Transverse colon (tissue), 4 donors: ENCODE data around the gene APOL4. TPM values are rescaled to one million over a fixed set of nuclear protein-coding genes. Genes with fewer than 3 reads are reported as not detected.

Experiments
- DNase-seq: peaks from one replicate; pipeline ENCODE4 v3.0.0-alpha.2; 2019
- H3K27ac ChIP-seq, 4 donors: fragments of 200-600 bp; sonication (generic); 2 replicates each; pipeline ENCODE4 v1.5.1; 2016 to 2018; ENCODE audit warnings: inconsistent platforms in 4 of 4
- H3K27me3 ChIP-seq: fragments of 200-600 bp; sonication (generic); 2 replicates; pipeline ENCODE4 v1.5.1; 2017; ENCODE audit warnings: inconsistent platforms
- H3K36me3 ChIP-seq, 4 donors: fragments of 200-600 bp; sonication (generic); 2 replicates each; pipeline ENCODE4 v1.5.1; 2017 to 2019; ENCODE audit warnings: inconsistent platforms in 4 of 4
- H3K4me1 ChIP-seq, 4 donors: fragments of 200-600 bp; sonication (generic); 2 replicates each; pipeline ENCODE4 v1.5.1; 2017 to 2020; ENCODE audit warnings: inconsistent platforms in 4 of 4
- H3K4me3 ChIP-seq, 4 donors: fragments of 200-600 bp; sonication (generic); 1 replicate in 1 of 4; 2 replicates in 3 of 4; pipeline versions ENCODE4 v1.5.1 to v1.6.1; 2017 to 2019; ENCODE audit warnings: inconsistent platforms in 4 of 4
- H3K9me3 ChIP-seq, 2 donors: fragments of 200-600 bp; sonication (generic); 2 replicates each; pipeline ENCODE4 v1.5.1; 2017 to 2019; ENCODE audit warnings: inconsistent platforms in 2 of 2
- EP300 ChIP-seq: sonication (generic); formaldehyde crosslinking; IDR thresholded peaks from one replicate; pipeline ENCODE4 v1.6.1; 2017; ENCODE audit warnings: antibody characterized with exemption, low read depth
- POLR2A ChIP-seq: fragments of 450-650 bp; IDR thresholded peaks from one replicate; pipeline ENCODE4 v1.6.1; 2016; ENCODE audit warnings: antibody characterized with exemption, mild to moderate bottlenecking, moderate library complexity
- POLR2AphosphoS5 ChIP-seq, 3 donors: sonication (generic); formaldehyde crosslinking; IDR thresholded peaks; one replicate each; pipeline ENCODE4 v1.6.1; 2016; ENCODE audit warnings: antibody characterized with exemption in 3 of 3
- WGBS, 2 donors: methylation state at CpG; one replicate each; pipeline ENCODE4 v1.1.5; 2018; ENCODE audit warnings: low coverage in 1 of 2; 5-methylcytosine and 5-hydroxymethylcytosine counted together
- in situ Hi-C, 4 donors: fragments of 200-750 bp; cut with MboI; loops; one replicate each; pipeline versions ENCODE4 v1.15.0 to v1.15.1; 2017; ENCODE audit warnings: low sequenced_read_pairs in 3 of 4, low pct_ligation_motif_present in 1 of 4, low pct_unique_long_range_greater_than_20kb in 1 of 4
- intact Hi-C: fragments of 100-400 bp; cut with DNase I; formaldehyde crosslinking; loops from one replicate; pipeline ENCODE4 v1.15.1; 2023; ENCODE audit warnings: low total_unique reads
- total RNA-seq, 4 donors: library from RNA; depleted of rRNA; stranded (reverse); fragments of >200 nt; gene quantifications; one replicate each; pipeline ENCODE4 v1.1.0, GENCODE V29; 2016
- TF ChIP-seq, protein P1 (sequence below), 5 experiments: fragments of 200-600 bp in 3 of 5; fragments of 450-650 bp in 2 of 5; sonication (generic) in 3 of 5; IDR thresholded peaks; 1 replicate in 2 of 5; 2 replicates in 3 of 5; pipeline ENCODE4 v1.5.1; 2016 to 2017; ENCODE audit warnings: antibody characterized with exemption in 5 of 5, inconsistent platforms in 3 of 5, mild to moderate bottlenecking in 2 of 5, moderate library complexity in 1 of 5

Gene APOL4
- total RNA-seq, 4 donors from 2014 or later: 0.16 to 9.0 (median 1.8) TPM; not detected in 1

DNA sequence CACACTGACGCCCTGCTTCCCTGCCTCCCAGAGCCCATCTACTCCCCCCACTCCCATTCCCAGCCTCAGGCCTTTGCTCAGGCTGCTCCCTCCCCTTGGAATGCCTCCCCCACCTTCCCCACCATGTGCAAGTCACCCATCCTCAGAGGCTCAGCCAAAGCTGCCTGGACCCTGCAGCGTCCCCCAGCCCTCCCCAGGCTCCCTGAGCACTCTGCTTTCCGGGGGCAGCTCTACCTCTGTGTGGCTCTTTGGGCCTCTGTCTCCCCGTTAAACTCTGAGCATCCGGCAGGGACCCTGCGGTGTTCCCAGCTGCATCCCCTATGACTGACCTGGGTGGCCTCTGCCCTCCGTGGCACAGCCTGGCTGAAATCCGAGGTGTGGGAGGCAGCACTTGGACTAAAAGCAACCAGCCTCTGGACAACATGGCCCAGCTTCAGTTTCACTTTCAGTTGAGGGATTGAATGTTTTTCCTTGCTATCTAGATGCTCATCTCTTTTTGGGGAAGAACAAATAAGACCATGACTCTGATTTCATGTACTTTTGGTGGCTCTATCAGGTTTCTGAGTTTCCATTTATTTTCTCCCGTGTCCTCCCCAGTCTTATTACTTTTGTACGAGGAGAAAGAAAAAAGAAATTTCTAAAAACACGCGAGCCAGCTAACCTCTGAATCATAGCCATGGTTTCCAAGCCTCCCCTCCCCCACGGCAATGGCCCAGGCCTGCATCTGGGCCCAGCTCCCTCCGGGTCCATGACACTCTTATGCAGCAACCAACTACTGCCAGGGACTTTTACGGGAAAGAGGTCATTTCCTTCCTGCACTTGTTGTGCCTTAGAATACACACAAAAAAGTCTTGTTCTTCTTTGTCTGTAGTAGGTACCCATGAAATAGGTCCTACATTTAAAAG is 44.8 kb downstream of the APOL4 start:
- intact Hi-C loops: no loop called here

DNA sequence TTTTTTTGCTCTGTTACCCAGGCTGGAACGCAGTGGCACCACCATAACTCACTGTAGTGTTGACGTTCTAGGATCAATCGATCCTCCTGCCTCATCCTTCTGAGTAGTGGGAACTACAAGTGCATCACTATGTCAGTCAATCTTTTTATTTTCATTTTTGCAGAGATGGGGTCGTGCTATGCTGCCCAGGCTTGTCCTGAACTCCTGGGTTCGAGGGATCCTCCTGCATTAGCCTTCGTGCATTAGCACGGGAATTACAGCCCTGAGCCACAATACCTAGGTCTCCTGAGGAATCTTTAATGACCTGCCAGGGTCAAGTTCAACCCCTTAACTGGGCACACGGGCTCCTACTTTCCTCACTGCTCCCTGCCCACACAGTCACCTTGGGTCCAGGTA is 45.5 kb downstream of the APOL4 start:
- Histone ChIP-seq H3K9me3 (no peaks in the 10 kb centered on the region), H3K36me3 (no peaks in the 10 kb centered on the region), H3K4me3 (peak overlapping the region in 3 of 4 donors; percentile 22 to 38 (median 27)), H3K27me3 (no peaks in the 10 kb centered on the region), H3K4me1 (peaks cover 23 to 83% (median 42%) of the 10 kb centered on the region in 4 donors), H3K27ac (peak overlapping the region; percentile 87 to 95 (median 90))
- DNase-seq: no peak
- WGBS, 2 donors: 67 to 71% methylated on average over 3 to 8 of the region's 8 CpGs
- in situ Hi-C loops (no loop called here), intact Hi-C loops (no loop called here)
- TF ChIP-seq POLR2A: no peak
- TF ChIP-seq EP300: no peak
- TF ChIP-seq, protein P1, sequence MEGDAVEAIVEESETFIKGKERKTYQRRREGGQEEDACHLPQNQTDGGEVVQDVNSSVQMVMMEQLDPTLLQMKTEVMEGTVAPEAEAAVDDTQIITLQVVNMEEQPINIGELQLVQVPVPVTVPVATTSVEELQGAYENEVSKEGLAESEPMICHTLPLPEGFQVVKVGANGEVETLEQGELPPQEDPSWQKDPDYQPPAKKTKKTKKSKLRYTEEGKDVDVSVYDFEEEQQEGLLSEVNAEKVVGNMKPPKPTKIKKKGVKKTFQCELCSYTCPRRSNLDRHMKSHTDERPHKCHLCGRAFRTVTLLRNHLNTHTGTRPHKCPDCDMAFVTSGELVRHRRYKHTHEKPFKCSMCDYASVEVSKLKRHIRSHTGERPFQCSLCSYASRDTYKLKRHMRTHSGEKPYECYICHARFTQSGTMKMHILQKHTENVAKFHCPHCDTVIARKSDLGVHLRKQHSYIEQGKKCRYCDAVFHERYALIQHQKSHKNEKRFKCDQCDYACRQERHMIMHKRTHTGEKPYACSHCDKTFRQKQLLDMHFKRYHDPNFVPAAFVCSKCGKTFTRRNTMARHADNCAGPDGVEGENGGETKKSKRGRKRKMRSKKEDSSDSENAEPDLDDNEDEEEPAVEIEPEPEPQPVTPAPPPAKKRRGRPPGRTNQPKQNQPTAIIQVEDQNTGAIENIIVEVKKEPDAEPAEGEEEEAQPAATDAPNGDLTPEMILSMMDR (IDR thresholded peaks at IDR 0.05): no peak
- no peak for TF ChIP-seq POLR2AphosphoS5 (IDR thresholded peaks at IDR 0.05)

More for the DNA sequence above, 44.8 kb downstream of the APOL4 start:
- H3K27ac ChIP-seq: peak overlapping the region; percentile 87 to 95 (median 90)
- H3K4me1 ChIP-seq: peaks cover 23 to 83% (median 42%) of the 10 kb centered on the region in 4 donors
- peak; percentile 76 for DNase-seq
- H3K9me3 ChIP-seq: no peaks in the 10 kb centered on the region
- in situ Hi-C loops: no loop called here
- H3K36me3 ChIP-seq: no peaks in the 10 kb centered on the region
- no peaks in the 10 kb centered on the region for H3K27me3 ChIP-seq
- TF ChIP-seq, protein P1 (IDR thresholded peaks at IDR 0.05): no peak
- peak; percentile 58 to 73 (median 72) for TF ChIP-seq POLR2AphosphoS5 (IDR thresholded peaks at IDR 0.05)
- TF ChIP-seq POLR2A: peak; percentile 27
- TF ChIP-seq EP300: peak; percentile 67
- 32 to 38% methylated on average over 7 to 15 of the region's 15 CpGs for WGBS, 2 donors
- peak overlapping the region; percentile 13 to 38 (median 24) for H3K4me3 ChIP-seq

DNA sequence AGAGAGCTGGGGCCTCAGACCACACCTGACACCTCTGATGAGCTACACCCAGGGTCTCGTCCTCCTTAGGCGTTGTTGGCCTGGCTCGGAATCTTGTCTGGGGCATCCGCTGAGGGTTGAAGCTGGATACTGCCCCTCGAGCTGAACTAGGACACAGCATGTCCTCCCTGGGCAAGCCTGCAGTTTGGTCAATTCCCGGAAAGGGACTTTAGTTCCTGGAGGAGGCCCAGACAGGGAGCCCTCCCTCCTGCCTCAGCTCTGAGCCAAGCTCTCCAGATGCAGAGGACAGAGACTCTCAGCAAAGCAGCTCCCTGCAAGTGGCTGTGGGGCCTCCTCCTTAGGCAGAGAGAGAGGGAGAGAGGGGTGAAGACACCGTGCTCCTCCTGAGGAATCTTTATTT is 45.9 kb downstream of the APOL4 start:
- in situ Hi-C loops: no loop called here
- Histone ChIP-seq H3K27me3 (no peaks in the 10 kb centered on the region), H3K9me3 (no peaks in the 10 kb centered on the region), H3K4me3 (peak overlapping the region in 1 of 4 donors; percentile 38), H3K27ac (peak overlapping the region; percentile 87 to 95 (median 90)), H3K4me1 (peaks cover 25 to 83% (median 43%) of the 10 kb centered on the region in 4 donors), H3K36me3 (no peaks in the 10 kb centered on the region)
- intact Hi-C loops: no loop called here
- peak; percentile 44 for DNase-seq
- TF ChIP-seq POLR2AphosphoS5 (IDR thresholded peaks at IDR 0.05) (peak; percentile 40 to 70 (median 59)), POLR2A (no peak), EP300 (peak; percentile 46)
- TF ChIP-seq, protein P1 (IDR thresholded peaks at IDR 0.05): no peak
- 74 to 90% methylated on average over 4 to 7 of the region's 7 CpGs for WGBS, 2 donors

DNA sequence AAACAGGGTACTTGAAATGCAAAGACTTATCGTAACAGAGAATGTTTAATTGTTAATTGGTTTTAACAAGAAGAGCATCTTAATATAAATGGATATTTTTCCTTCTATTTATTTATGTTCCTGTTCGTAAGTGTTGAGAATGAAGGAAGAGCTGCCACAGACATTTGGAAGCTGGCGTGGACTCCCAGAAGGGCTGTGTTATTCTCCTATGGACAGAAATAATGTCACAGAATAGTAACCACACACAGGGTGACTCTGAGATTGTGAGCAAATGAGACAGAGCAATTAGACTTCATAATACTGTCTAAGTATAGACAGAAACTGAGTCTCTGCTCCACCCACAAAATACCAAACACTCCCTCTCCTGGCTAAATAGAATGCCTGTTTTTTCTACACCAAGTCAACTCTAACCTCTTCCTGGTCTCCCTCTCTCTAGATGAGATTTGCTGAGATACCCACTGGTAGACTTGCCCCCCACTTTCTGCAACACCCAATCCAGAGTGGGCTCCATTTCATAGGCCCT is 47.1 kb downstream of the APOL4 start:
- H3K9me3 ChIP-seq: no peaks in the 10 kb centered on the region
- H3K36me3 ChIP-seq: no peaks in the 10 kb centered on the region
- TF ChIP-seq EP300 (no peak), POLR2AphosphoS5 (IDR thresholded peaks at IDR 0.05) (no peak), POLR2A (no peak)
- TF ChIP-seq, protein P1 (IDR thresholded peaks at IDR 0.05): no peak
- no peak overlapping the region for H3K4me3 ChIP-seq
- DNase-seq: no peak
- no peaks in the 10 kb centered on the region for H3K27me3 ChIP-seq
- H3K27ac ChIP-seq: peak overlapping the region; percentile 87 to 95 (median 90)
- in situ Hi-C loops: no loop called here
- intact Hi-C loops: no loop called here
- H3K4me1 ChIP-seq: peaks cover 25 to 80% (median 37%) of the 10 kb centered on the region in 4 donors
- 86 to 90% methylated on average over 3 of the region's 3 CpGs for WGBS, 2 donors
